ENCODE data around the gene PNMA8B.

The PNMA8B gene

DNA sequence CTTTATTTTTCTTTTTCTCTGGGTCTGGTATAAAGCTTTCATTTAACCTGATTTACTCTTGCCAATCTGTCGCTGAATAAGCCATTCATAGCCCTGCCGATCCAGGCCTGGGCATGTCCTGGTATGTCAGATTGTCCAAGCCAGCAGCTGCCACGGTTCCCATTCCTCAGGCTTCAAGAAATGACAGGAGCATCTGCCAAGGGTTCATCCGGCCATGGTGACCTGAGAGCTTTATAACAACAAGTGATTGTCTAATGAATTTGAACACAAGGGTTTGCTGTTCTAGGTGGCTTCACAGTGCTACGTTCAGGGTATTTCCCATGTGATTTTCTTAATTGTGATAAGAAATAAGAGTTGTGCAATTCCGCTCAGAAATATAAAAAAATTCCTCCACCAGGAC lies 44.3 kb downstream of the PNMA8B start:
- DNase-seq: no peak

DNA sequence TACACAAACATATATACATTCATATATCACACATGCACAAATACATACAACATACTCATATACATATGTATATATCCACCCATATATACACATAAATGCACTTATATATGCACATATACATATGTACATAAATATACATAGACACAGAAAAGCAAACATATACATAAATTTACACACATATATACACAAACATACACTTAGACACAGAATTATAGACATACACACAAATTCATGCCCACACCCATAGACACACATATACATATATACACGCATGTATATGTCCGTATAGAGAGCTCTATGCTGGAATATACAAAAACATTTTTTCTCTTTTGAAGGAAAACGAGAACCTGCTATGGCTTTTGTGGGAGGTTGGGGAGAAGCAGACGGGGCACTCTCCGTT lies 44.9 kb downstream of the PNMA8B start:
- no peak for DNase-seq

DNA sequence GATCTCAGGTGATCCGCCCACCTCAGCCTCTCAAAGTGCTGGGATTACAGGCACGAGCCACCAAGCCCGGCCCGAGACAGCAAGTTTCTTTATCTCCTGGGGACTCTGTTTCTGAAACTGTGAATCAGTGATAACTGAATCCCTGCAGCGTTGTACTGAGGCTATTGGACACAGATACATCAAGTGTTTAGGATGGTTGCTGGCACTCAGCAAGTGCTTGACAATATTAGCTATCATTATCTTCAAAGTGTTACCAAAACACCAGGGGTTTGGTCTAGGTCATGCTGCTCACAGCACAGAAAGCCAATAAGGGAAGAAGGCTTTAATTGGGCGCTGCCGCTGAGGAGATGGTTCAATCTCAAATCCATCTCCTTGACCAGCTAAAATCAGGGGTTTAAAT lies 46.4 kb downstream of the PNMA8B start:
- DNase-seq: no peak

DNA sequence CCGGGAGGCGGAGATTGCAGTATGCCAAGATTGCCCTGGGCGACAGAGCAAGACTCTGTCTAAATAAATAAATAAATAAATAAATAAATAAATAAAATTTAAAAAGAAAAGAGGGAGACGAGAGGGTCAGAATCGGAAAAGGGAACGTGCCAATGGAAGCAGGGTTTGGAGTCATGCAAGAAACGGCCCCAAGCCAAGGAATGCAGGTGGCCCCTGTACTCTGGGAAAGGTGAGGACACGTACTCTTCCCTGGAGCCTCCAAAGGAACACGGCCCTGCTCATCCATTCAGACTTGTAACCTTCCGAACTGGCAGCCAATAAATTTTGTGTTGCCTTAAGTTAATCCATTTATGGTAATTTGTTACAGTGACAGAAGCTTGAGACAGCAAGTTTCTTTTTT lies 47.1 kb downstream of the PNMA8B start:
- DNase-seq: no peak

DNA sequence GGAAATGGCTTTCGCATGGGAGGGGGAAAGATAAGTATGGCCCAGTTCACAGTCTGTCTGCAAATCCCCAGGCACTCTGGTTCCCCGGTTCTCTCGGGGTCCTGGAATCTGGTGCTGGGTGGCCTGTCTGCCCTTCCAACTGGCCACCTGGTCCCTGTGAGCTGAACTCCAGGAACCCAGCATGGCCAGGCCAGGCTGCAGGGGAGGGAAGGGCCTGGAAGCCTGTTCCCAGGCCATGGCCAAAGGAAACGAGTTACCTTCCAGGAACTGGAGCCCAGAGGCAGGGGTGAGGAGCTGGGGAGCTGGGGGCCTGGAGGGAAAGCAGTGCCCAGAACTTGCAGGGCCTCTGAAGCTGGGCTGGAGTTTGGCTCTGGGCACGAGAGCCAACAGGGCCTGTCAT lies 47.8 kb downstream of the PNMA8B start:
- no peak for DNase-seq

DNA sequence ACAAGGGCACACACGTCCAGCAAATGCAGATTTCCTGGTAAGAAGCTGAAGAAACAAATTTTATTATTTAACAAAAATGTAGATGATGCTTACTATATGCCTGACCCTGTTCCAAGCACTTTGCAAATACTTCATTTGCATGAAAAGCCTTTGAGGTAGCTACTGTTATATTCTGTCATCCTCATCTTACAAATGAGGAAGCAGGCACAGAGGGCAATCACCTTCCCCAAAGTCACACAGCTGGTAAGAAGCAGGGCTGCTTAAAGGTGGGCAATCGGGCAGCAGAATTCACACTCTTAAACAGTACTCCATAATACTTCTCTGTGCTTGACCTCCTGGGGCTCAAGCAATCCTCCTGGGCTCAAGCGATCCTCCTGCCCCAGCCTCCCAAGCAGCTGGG lies 48.7 kb downstream of the PNMA8B start:
- no peak for DNase-seq

DNA sequence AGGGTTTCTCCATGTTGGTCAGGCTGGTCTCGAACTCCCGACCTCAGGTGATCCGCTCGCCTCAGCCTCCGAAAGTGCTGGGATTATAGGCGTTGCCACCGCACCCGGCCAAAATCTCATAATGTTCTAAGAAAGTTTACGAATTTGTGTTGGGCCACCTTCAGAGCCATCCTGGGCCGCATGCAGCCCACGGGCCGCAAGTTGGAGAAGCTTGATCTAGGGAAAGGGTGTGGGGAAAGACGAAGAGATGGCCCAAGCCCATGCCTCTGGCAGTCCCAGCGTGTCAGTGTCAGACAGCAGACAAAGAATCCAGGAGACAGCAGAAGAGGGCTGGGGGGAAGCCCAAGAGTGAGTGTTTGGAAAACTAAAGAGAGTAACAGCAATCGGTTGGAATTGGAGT lies 49.6 kb downstream of the PNMA8B start:
- DNase-seq: no peak

DNA sequence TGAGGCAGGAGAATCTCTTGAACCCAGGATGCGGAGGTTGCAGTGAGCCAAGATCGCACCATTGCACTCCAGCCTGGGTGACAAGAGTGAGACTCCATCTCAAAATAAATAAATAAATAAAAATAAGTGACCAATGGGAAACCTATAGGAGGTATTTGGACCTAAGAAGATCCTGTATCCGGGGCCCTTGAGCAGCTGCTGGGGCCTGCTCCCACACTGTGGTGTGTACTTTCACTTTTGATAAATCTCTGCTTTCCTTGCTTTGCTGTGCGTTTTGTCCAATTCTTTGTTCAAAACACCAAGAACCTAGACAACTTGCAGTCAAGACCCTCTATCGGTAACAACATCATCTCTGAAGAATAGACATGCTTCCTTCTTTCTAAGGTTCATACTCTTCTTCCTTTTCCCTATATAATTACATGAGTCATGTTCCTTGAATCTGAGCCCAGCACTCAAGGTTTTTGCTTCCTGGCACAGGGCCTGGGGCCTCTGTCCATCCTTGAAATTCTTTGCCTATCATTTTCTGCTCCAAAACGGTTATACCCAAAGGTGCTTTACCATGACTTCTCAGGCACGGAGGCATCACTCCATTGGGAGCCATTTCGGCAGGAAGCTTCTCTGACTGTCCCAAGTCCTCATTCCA lies 52.7 kb downstream of the PNMA8B start:
- DNase-seq: no peak

DNA sequence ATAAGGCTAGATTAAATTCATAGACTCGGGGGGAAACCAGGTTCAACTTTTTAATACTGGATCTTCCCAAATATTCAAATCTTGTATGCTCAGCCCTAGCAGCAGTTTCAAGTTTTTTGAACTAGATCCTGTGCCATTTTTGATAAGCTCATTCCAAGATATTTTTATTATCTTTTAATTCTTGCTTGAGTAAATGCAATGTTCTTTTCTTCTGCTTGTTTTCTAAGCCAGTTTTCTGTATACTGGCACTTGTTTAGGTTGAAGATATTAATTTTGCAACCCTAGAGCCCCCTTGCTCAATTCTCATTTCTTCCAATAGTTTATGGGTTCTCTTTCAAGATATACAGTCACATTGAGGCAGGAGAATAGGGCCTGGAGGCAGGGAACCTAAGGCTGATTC lies 53.8 kb downstream of the PNMA8B start:
- DNase-seq: no peak

Data from NCI-H510A (cell line).